Measurements from ENCODE around the gene MYO5B. TPM values are rescaled to one million over a fixed set of nuclear protein-coding genes. Genes with fewer than 3 reads are reported as not detected.

Gene MYO5B
- total and polyA plus RNA-seq, 9 of the 15 experiments (the other 6 are each of a cell fraction or from before 2014, with no cell fraction given) = 0.07 to 0.42 (median 0.28) TPM

DNA sequence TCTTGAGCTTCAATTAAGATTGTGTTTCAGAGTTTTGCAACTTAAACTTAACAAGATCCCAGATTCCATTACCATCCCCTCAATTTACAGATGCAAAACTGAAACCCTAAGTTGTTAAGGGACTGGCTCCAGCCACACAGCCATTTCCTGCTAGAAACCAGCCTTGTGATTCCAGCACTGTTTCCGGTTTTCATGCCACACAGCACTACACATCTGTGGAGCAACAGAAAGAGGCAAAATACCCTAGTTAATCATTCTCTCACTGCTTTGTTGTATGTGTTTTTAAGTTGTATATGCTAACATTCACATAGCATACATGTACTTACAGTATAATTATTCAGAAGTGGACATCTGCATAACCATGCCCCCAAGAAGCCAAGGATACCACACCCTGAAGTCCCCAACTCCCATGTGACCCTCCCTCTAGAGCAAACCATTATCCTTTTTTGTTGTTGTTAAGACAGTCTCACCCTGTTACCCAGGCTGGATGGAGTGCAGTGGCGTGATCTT is 87.4 kb downstream of the MYO5B start:
- DNase-seq (ENCODE audit: extremely low read depth in 1 of 4, low spot score in 3 of 4) (no peak), ATAC-seq (no peak), FAIRE-seq (no peak)
- H3K27me3 ChIP-seq (ENCODE audit: control insufficient read depth in 2 of 2, insufficient read depth in 2 of 2, low read length in 2 of 2) = no peaks in the 10 kb centered on the region; a peak in 1 of 5 replicates
- ChIA-PET CTCF (ENCODE audit: low intra/inter-chr PET ratio) (no interaction called here), POLR2A (no interaction called here)
- TF ChIP-seq ZNF354B (CRISPR knock-in tag; IDR thresholded peaks at IDR 0.05) = no peak
- TF ChIP-seq RB1 (IDR thresholded peaks at IDR 0.05; ENCODE audit: low read depth) = no peak
- no peak for TF ChIP-seq SMARCA5 (IDR thresholded peaks at IDR 0.05)
- no peak for TF ChIP-seq SUPT5H (IDR thresholded peaks at IDR 0.05)
- TF ChIP-seq ZNF174 (CRISPR knock-in tag; IDR thresholded peaks at IDR 0.05) = no peak
- no peak for TF ChIP-seq SLC30A9 (CRISPR knock-in tag; IDR thresholded peaks at IDR 0.05)
- TF ChIP-seq, protein P1, sequence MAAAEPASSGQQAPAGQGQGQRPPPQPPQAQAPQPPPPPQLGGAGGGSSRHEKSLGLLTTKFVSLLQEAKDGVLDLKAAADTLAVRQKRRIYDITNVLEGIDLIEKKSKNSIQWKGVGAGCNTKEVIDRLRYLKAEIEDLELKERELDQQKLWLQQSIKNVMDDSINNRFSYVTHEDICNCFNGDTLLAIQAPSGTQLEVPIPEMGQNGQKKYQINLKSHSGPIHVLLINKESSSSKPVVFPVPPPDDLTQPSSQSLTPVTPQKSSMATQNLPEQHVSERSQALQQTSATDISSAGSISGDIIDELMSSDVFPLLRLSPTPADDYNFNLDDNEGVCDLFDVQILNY (CRISPR knock-in tag; IDR thresholded peaks at IDR 0.05) = no peak
- TF ChIP-seq RBBP5 (IDR thresholded peaks at IDR 0.05; ENCODE audit: borderline replicate concordance, insufficient read depth, low read length, poor library complexity, severe bottlenecking) = no peak
- TF ChIP-seq HOXB6 (CRISPR knock-in tag; IDR thresholded peaks at IDR 0.05; ENCODE audit: borderline replicate concordance) = no peak
- TF ChIP-seq ZNF124 (CRISPR knock-in tag; IDR thresholded peaks at IDR 0.05) = no peak
- TF ChIP-seq PCBP2 (IDR thresholded peaks at IDR 0.05; ENCODE audit: low read depth, low read length, poor library complexity, severe bottlenecking) = no peak
- TF ChIP-seq DACH1 (IDR thresholded peaks at IDR 0.05; ENCODE audit: partially characterized antibody) = no peak
- TF ChIP-seq NFATC3 (IDR thresholded peaks at IDR 0.05) = no peak
- no peak for TF ChIP-seq MTA1 (IDR thresholded peaks at IDR 0.05; ENCODE audit: borderline replicate concordance)
- no peak for TF ChIP-seq PPARD (CRISPR knock-in tag; IDR thresholded peaks at IDR 0.05)
- TF ChIP-seq ARID1B (IDR thresholded peaks at IDR 0.05) = no peak
- 0% methylated on average over 2 of the region's 2 CpGs for WGBS (ENCODE audit: insufficient coverage, low coverage, missing lambda C conversion rate)
- H3K4me2 ChIP-seq (ENCODE audit: insufficient read depth, low read length) = no peak overlapping the region
- no TSS peak for BruUV-seq (replicated peaks)
- intact Hi-C loops (cut with micrococcal nuclease) = no loop called here
- no peak overlapping the region for H3K9ac ChIP-seq (ENCODE audit: insufficient read depth in 1 of 2, low read depth in 2 of 2, low read length in 2 of 2)
- no peak overlapping the region for H2AFZ ChIP-seq (ENCODE audit: low read depth, low read length)
- H3K9me3 ChIP-seq (replicated peaks; ENCODE audit: control insufficient read depth, insufficient read depth, low read depth, low read length) = no peaks in the 10 kb centered on the region
- no peak overlapping the region for H3K27ac ChIP-seq (ENCODE audit: extremely low read depth, low read depth, low read length)
- H3K4me3 ChIP-seq = no peak overlapping the region
- no peaks in the 10 kb centered on the region for H3K79me2 ChIP-seq (ENCODE audit: control insufficient read depth, insufficient read depth, low read length)
- in situ Hi-C loops (cut with MboI) = no loop called here
- H3K9me1 ChIP-seq (ENCODE audit: control insufficient read depth, insufficient read depth, low read length) = no peaks in the 10 kb centered on the region
- no peaks in the 10 kb centered on the region for H3K4me1 ChIP-seq (replicated peaks in 1 of 2; ENCODE audit: control insufficient read depth in 2 of 2, insufficient read depth in 2 of 2, low read length in 2 of 2)
- H3K36me3 ChIP-seq (ENCODE audit: control insufficient read depth, insufficient read depth, low read length) = no peaks in the 10 kb centered on the region
- H4K20me1 ChIP-seq (replicated peaks; ENCODE audit: control insufficient read depth, insufficient read depth, low read length) = no peaks in the 10 kb centered on the region
